Stimulated activated CD8-positive, alpha-beta memory T cell treated with anti-CD3 and anti-CD28 coated beads, Interleukin-7, amount 100 ng/mL, for 24 hours (primary cell): ENCODE results near the gene C11orf87.

Source experiments
- DNase-seq: peaks from one replicate; pipeline ENCODE4 v3.0.0-alpha.2; 2020; ENCODE audit warnings: low read depth

C11orf87 gene

GRCh38 chr11:109443052-109443451 is 21.1 kb downstream of the C11orf87 start:
- DNase-seq: no peak

DNA sequence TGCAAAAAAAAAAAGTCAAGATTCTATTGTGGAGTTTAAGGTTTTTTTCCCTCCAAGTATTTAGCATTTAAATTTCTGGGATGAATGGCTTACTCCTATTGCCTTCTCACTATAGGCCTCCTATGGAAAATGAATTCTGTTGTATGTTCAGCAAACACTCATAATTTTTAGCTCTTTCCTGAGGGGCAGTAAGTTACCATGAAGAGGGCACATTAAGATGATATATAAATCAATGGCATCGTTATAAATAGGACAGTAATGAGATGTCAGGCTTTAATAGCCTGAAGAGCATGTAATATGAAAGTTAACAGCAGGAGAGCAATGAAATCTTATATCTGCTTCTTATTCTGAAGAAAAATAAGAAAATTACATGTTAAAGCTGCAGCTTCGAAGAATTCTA is 32.9 kb downstream of the C11orf87 start:
- no peak for DNase-seq
